Keratinocyte (primary cell): ENCODE results near the gene MICAL3. TPM values are rescaled to one million over a fixed set of nuclear protein-coding genes. Genes with fewer than 3 reads are reported as not detected.

Experiments
- DNase-seq: peaks from one replicate; pipeline ENCODE4 v3.0.0-alpha.2; 2011; ENCODE audit warnings: low read depth, missing footprints, low spot score
- FAIRE-seq: peaks from 2 replicates; lab custom pipeline; 2011; peaks lifted over from hg19 to GRCh38; lab: Jason Lieb, UNC
- H2AFZ ChIP-seq: 2 replicates; pipeline ENCODE4 v1.6.0; 2012; ENCODE audit warnings: low read length, control low read depth, inconsistent platforms; ENCODE audit not compliant: control insufficient read depth
- H3K27ac ChIP-seq: 2 replicates; pipeline ENCODE4 v1.5.1; 2011; ENCODE audit warnings: low read length; ENCODE audit not compliant: control insufficient read depth, insufficient read depth
- H3K27me3 ChIP-seq: 3 replicates; pipeline ENCODE4 v1.6.0; 2011; ENCODE audit warnings: low read length; ENCODE audit not compliant: control insufficient read depth, insufficient read depth; ENCODE audit errors: extremely low read depth
- H3K36me3 ChIP-seq, 2 experiments: 2 replicates in 1 of 2; 3 replicates in 1 of 2; pipeline ENCODE4 v1.5.1; 2011; ENCODE audit warnings: low read length in 2 of 2, mild to moderate bottlenecking in 1 of 2; ENCODE audit not compliant: control insufficient read depth in 2 of 2, insufficient read depth in 2 of 2; ENCODE audit errors: extremely low read depth in 1 of 2
- H3K4me1 ChIP-seq: 3 replicates; pipeline ENCODE4 v1.5.1; 2011; ENCODE audit warnings: low read length; ENCODE audit not compliant: control insufficient read depth, insufficient read depth; ENCODE audit errors: extremely low read depth
- H3K4me2 ChIP-seq: 3 replicates; pipeline ENCODE4 v1.6.0; 2011; ENCODE audit warnings: low read depth, low read length; ENCODE audit not compliant: control insufficient read depth, insufficient read depth; ENCODE audit errors: extremely low read depth
- H3K4me3 ChIP-seq, 3 experiments: fragments of 200-600 bp in 1 of 3; sonication (generic) in 1 of 3; 2 replicates in 2 of 3; 3 replicates in 1 of 3; pipeline ENCODE4 v1.5.1; 2011 to 2016; ENCODE audit warnings: low read length in 3 of 3, mild to moderate bottlenecking in 3 of 3, control low read depth in 2 of 3, inconsistent platforms in 1 of 3, low read depth in 1 of 3, mixed read lengths in 1 of 3, mixed run types in 1 of 3, moderate library complexity in 1 of 3; ENCODE audit not compliant: control insufficient read depth in 2 of 3, insufficient read depth in 2 of 3; ENCODE audit errors: extremely low read depth in 1 of 3
- H3K79me2 ChIP-seq: 2 replicates; pipeline ENCODE4 v1.6.0; 2012; ENCODE audit warnings: low read length; ENCODE audit not compliant: control insufficient read depth, insufficient read depth
- H3K9ac ChIP-seq: 3 replicates; pipeline ENCODE4 v1.6.0; 2011; ENCODE audit warnings: low read length; ENCODE audit not compliant: control insufficient read depth, insufficient read depth; ENCODE audit errors: extremely low read depth
- H3K9me1 ChIP-seq: 3 replicates; pipeline ENCODE4 v1.6.0; 2011; ENCODE audit warnings: low read length; ENCODE audit not compliant: control insufficient read depth, insufficient read depth; ENCODE audit errors: extremely low read depth
- H3K9me3 ChIP-seq: 2 replicates; pipeline ENCODE4 v1.5.1; 2012; ENCODE audit warnings: low read depth, low read length; ENCODE audit not compliant: control insufficient read depth
- H4K20me1 ChIP-seq: 3 replicates; pipeline ENCODE4 v1.6.0; 2011; ENCODE audit warnings: low read length; ENCODE audit not compliant: control insufficient read depth, insufficient read depth; ENCODE audit errors: extremely low read depth
- EZH2 ChIP-seq: IDR thresholded peaks from one replicate; pipeline ENCODE4 v1.6.1; 2012; ENCODE audit warnings: inconsistent platforms, mild to moderate bottlenecking, low read length, moderate library complexity
- dilution Hi-C: fragments of 300-500 bp; cut with MboI; formaldehyde crosslinking; loops from one replicate; pipeline ENCODE4 v1.7.0; 2020; ENCODE audit warnings: low sequenced_read_pairs; ENCODE audit not compliant: extremely low pct_ligation_motif_present
- polyA plus RNA-seq, 5 experiments: library from polyadenylated mRNA; depleted of rRNA in 3 of 5; stranded (reverse) in 3 of 5; stranded (forward) in 1 of 5; unstranded in 1 of 5; fragments of >200 nt; gene quantifications; 1 replicate in 1 of 5; 2 replicates in 3 of 5; 3 replicates in 1 of 5; pipeline versions ENCODE4 v1.2.1 to v1.2.3, GENCODE V29; 2011 to 2012; ENCODE audit warnings: missing spikeins in 2 of 5, low read depth in 1 of 5, low replicate concordance in 1 of 5
- TF ChIP-seq, protein P1 (sequence below), 3 experiments: IDR thresholded peaks in 1 of 3; conservative IDR thresholded peaks in 1 of 3; optimal IDR thresholded peaks in 1 of 3; 2 replicates in 2 of 3; 3 replicates in 1 of 3; pipeline versions ENCODE3 to v1.5.1; 2011; ENCODE audit warnings: low read length in 3 of 3, mild to moderate bottlenecking in 3 of 3, moderate library complexity in 2 of 3, control low read depth in 1 of 3, inconsistent platforms in 1 of 3; ENCODE audit not compliant: insufficient read depth in 2 of 3; ENCODE audit errors: extremely low read depth in 1 of 3

The MICAL3 gene
- polyA plus RNA-seq, 1 donor (not counting 4 experiments of a cell fraction or from before 2014, with no cell fraction given), result 27.9 TPM

DNA sequence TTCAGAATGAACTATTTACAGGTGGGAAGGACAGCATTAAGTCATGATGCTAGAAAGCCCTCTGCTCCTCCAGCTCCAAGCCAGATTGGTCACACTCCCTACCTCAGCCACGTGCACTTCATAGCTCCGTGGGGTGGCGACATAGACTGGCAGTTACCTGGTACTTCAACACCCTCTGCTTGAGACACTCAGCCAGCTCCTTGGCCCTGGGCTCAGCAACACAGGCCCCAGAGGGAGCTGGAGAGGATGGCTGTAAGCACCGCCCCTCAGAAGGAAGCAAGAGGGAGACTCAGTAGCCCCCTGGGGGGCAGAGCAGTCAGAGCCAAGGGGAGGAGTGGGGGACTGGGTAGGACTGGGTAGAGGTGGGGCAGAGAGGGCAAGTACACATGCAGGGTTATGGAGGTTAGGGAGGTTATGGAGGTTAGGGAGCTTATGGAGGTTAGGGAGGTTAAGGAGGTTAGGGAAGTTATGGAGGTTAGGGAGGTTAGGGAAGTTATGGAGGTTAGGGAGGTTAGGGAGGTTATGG lies 148.0 kb downstream of the MICAL3 start:
- no peak for TF ChIP-seq EZH2
- TF ChIP-seq, protein P1, sequence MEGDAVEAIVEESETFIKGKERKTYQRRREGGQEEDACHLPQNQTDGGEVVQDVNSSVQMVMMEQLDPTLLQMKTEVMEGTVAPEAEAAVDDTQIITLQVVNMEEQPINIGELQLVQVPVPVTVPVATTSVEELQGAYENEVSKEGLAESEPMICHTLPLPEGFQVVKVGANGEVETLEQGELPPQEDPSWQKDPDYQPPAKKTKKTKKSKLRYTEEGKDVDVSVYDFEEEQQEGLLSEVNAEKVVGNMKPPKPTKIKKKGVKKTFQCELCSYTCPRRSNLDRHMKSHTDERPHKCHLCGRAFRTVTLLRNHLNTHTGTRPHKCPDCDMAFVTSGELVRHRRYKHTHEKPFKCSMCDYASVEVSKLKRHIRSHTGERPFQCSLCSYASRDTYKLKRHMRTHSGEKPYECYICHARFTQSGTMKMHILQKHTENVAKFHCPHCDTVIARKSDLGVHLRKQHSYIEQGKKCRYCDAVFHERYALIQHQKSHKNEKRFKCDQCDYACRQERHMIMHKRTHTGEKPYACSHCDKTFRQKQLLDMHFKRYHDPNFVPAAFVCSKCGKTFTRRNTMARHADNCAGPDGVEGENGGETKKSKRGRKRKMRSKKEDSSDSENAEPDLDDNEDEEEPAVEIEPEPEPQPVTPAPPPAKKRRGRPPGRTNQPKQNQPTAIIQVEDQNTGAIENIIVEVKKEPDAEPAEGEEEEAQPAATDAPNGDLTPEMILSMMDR (optimal IDR thresholded peaks at IDR 0.05 in 1 of 3, IDR thresholded peaks at IDR 0.05 in 1 of 3, conservative IDR thresholded peaks at IDR 0.05 in 1 of 3; ENCODE audit: extremely low read depth in 1 of 3, insufficient read depth in 2 of 3, low read length in 3 of 3), result no peak
- Histone ChIP-seq H3K27me3 (no peaks in the 10 kb centered on the region), H4K20me1 (peaks cover 14% of the 10 kb centered on the region), H3K27ac (no peak overlapping the region), H3K9ac (no peak overlapping the region), H3K9me3 (no peaks in the 10 kb centered on the region), H3K4me1 (peaks cover 16% of the 10 kb centered on the region), H3K36me3 (peaks cover 42 to 66% of the 10 kb centered on the region in 2 experiments), H3K79me2 (peaks cover 5% of the 10 kb centered on the region), H3K4me2 (no peak overlapping the region), H3K4me3 (no peak overlapping the region), H3K9me1 (no peaks in the 10 kb centered on the region), H2AFZ (no peak overlapping the region)
- no peak for DNase-seq
- dilution Hi-C loops, result no loop called here
- FAIRE-seq, result no peak

DNA sequence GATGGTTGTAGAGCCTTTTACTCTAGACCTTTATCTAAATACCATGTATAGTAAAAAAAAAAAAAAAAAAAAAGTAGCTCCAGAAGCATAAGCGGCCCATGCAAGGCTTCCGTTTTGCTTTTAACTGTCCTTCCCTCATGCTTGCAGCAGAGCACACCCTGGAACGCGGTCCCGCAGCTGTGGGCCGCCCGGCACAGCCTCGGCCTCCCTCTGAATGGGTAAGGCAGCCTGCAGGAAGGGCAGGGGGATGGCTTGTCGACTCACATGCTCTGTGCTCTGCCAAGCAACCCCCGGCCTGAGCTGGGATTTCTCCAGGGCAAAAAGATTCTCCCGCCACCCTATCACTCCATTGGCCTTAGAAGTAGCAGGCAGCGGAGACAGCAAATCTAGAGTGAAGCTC lies 148.7 kb downstream of the MICAL3 start:
- Histone ChIP-seq H3K36me3 (peaks cover 42 to 66% of the 10 kb centered on the region in 2 experiments), H2AFZ (no peak overlapping the region), H3K79me2 (peaks cover 5% of the 10 kb centered on the region), H3K9me3 (no peaks in the 10 kb centered on the region), H3K4me1 (peaks cover 16% of the 10 kb centered on the region), H3K4me2 (no peak overlapping the region), H3K27me3 (no peaks in the 10 kb centered on the region), H3K9me1 (no peaks in the 10 kb centered on the region), H3K9ac (no peak overlapping the region), H4K20me1 (peaks cover 16% of the 10 kb centered on the region), H3K4me3 (no peak overlapping the region), H3K27ac (no peak overlapping the region)
- dilution Hi-C loops, result no loop called here
- DNase-seq, result no peak
- TF ChIP-seq EZH2, result no peak
- TF ChIP-seq, protein P1 (optimal IDR thresholded peaks at IDR 0.05 in 1 of 3, IDR thresholded peaks at IDR 0.05 in 1 of 3, conservative IDR thresholded peaks at IDR 0.05 in 1 of 3; ENCODE audit: extremely low read depth in 1 of 3, insufficient read depth in 2 of 3, low read length in 3 of 3), result no peak
- FAIRE-seq, result no peak
